T-helper 2 cell treated with Interferon-gamma antibody and Interleukin-4, amounts not matched to agents 100 ng/mL and 5 ng/mL, for 36 hours (primary cell): ENCODE data around the gene GUCY2F. TPM values are rescaled to one million over a fixed set of nuclear protein-coding genes. Genes with fewer than 3 reads are reported as not detected.

Source experiments
- intact Hi-C: fragments of 100-400 bp; cut with micrococcal nuclease; formaldehyde crosslinking; loops from one replicate; pipeline ENCODE4 v1.15.1; 2023
- total RNA-seq: library from RNA; stranded (reverse); gene quantifications from 2 replicates; pipeline ENCODE4 v1.2.3, GENCODE V29; 2022

GUCY2F gene
- total RNA-seq, 1 donor from 2014 or later = not detected

DNA sequence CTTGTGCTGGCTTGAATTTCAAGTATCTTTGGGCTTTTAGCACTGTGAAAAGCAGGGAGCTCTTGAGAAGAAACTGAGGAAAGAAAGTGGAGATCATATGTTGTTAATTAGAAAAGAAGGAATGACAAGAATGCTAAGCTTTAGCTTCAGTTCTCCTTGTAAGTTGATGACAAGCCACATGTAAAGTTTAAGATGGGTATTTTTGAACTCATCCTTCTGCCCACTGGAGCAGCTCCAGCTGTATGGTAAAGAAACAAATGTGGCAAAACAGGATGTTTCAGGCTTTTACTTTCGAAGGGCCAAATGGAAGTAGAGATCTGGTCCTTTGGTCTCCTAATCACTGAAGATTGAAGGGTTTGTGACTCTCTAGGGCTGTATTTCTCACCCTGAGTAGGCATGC, 137.8 kb downstream of the GUCY2F start:
- intact Hi-C loops = no loop called here

GRCh38 chrX:109343671-109344070, 138.2 kb downstream of the GUCY2F start:
- intact Hi-C loops = no loop called here

- intact Hi-C loops = no loop called here
These were observed 145.7 kb downstream of the GUCY2F start for GRCh38 chrX:109336141-109336540.

GRCh38 chrX:109327251-109327650, 154.6 kb downstream of the GUCY2F start:
- intact Hi-C loops = no loop called here

Other genes with a start within 250 kb of the GUCY2F start
- gene NXT2, start 54.8 kb upstream of the GUCY2F start, total RNA-seq = 13.0 and 14.4 TPM in 2 replicates
- gene KCNE5, start 143.1 kb upstream of the GUCY2F start, total RNA-seq = 0.27 and 0.32 TPM in 2 replicates